GM21515 (cell line): Measurements from ENCODE around the gene C1QTNF8.

Experiments
- ATAC-seq: cut with Tn5 transposase; IDR thresholded peaks from one replicate; pipeline ENCODE4 v1.9.1; 2021; ENCODE audit not compliant: unreplicated experiment

C1QTNF8 gene

DNA sequence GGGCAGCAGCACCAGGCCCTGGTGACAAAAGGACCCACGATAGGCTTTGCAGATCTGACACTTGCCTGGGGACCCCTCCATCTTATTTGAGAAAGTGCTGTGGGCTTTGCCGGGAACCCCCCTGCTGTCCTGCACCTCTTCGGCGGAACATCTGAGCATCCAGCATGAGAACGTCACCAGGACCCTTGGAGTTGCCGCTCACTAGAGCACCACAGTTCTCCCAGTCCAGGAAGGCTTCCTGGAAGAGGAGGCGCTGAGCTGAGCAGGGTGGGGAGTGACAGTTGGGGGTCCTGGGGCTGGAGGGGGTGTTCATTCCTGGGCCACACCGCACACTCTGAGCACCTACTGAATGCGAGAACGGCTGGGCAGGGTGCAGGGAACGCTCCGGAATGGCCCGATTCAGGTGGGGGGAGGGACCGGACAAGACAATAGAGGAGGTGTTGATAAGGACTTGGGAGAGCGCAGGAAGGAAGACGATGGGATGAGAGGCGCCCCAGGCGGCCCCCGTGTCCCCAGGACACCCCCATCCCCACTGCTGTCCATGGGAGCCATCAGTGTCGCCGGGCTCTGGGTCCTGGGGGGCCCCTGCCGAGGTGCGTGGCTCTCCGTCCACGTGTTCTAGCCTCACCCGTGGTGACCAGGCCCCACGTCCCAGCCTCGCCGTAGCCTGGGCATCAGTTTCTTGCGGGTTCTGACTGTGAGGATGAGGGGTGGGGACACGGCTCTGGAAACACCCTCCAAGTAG lies 32.1 kb upstream of the C1QTNF8 start:
- no peak for ATAC-seq

DNA sequence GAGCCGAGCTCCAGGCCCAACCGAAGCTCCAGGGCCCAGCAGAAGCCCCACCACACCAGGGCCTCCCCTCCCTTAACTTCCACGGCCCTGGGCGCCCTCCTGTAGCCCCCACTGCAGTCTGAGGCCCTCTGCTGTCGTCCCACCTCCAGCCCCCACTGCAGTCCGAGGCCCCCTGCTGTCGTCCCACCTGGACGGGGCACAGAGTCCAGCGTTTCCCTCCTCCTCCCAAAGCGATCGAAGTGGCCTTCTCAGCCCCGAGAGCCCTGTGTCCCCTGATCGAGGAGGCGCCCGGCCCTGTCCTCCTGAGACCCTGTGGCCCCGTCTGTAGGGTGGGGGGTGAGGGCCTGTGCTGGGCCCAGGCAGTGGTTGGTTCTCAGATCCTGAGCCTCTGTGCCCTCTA lies 31.1 kb upstream of the C1QTNF8 start:
- ATAC-seq: no peak

GRCh38 chr16:1126586-1126985 lies 30.5 kb upstream of the C1QTNF8 start:
- ATAC-seq: no peak

DNA sequence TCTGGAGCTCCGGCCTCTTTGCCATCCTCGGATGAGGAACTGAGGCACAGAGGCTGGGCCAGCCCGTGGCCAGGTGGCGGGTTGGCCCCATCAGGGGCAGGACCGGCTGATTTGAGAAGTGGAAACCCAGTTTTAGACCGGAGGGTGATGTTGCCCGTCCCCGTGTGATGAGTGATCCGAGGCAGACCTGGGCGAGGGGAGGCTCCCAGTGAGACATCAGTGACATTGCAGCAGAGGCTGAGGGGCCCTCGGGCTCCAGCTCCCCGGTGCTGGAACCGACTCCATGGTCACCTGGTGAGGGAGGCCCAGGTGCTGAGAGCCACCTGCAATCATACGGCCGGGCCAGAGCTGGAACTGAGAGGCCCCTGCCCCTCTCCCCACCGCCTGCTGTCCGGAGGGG lies 30.0 kb upstream of the C1QTNF8 start:
- ATAC-seq: no peak

DNA sequence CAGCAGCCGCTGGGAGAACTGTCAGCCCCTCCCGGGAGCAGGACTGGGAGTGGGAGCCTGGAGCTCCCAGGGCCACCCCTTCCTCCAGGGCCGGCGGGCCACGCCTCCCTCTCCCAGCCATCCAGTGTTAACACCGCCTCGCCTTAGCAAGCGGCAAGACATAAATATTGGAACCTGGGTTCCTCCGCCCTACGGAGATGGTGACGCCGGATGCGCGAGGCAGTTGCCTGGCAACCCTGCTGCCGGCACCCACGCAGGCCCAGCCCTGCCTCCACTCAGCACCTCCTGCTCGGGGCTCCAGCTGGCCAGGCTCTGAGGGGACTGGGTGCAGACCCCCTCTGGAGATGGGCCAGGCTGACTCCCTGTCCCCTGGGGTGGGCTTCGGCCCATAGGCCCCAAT lies 29.4 kb upstream of the C1QTNF8 start:
- ATAC-seq: no peak

- ATAC-seq: no peak
Observed at GRCh38 chr16:1124795-1125194, 28.8 kb upstream of the C1QTNF8 start.

- ATAC-seq: no peak
Observed at GRCh38 chr16:1124291-1124690, 28.2 kb upstream of the C1QTNF8 start.

GRCh38 chr16:1123525-1124230 lies 27.6 kb upstream of the C1QTNF8 start:
- ATAC-seq: no peak

DNA sequence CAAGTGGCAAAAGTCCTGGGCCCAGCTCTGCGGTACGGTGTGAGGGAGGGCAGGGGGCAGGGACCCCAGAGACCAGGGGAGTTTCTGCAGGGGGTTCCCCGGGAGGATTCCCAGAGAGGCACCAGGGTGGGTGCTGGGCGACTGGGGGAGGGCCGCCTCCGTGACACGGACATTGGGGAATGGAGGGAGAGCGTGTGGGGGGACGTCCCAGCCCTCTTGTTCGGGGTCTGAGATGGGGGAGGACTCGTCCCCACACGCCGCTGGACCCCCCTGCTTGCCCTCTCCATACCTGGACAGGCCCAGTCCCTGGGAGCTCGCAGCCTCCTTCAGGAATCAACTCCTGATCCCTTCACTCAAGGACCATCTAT lies 26.3 kb upstream of the C1QTNF8 start:
- ATAC-seq: no peak

DNA sequence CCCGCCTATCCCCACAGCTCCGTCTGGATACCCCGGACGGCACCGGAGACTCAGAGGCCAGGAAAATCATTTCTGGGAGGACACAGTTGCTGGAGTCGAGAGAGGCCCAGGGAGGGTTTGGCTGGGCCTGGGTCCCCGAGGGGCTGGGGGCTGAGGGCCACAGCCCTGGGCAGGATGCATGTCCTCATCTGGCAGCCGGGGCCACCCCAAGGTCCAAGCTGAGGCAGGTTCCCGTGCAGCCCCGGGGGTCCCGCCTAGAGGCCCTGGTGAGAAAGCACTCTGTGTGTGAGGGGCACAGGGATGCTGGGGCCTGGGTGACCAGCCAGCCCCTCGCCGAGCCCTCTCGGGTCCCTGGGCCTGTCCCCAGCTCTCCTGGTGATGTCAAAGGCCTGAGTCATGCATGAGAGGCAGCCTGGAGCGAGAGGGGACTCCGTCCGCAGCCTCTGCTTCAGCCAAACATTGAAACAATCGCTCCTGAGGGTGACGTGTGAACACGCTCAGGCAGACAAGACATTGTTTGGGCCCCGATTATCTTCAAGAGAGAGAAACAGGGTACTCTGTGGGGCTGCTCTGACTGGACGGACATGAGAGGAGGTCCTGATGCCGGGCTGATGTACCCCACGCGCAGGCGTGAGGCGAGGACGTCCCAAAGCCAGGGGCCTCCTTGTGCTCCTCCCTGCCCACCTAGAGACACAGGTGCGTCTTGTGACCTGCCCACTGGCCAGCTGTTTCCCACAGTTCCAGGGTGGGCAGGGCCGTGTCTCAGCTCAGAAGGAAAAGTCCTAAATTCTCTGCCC lies 25.8 kb upstream of the C1QTNF8 start:
- ATAC-seq: no peak

GRCh38 chr16:1121009-1121408 lies 25.0 kb upstream of the C1QTNF8 start:
- no peak for ATAC-seq

GRCh38 chr16:1120577-1120941 lies 24.5 kb upstream of the C1QTNF8 start:
- ATAC-seq: no peak

DNA sequence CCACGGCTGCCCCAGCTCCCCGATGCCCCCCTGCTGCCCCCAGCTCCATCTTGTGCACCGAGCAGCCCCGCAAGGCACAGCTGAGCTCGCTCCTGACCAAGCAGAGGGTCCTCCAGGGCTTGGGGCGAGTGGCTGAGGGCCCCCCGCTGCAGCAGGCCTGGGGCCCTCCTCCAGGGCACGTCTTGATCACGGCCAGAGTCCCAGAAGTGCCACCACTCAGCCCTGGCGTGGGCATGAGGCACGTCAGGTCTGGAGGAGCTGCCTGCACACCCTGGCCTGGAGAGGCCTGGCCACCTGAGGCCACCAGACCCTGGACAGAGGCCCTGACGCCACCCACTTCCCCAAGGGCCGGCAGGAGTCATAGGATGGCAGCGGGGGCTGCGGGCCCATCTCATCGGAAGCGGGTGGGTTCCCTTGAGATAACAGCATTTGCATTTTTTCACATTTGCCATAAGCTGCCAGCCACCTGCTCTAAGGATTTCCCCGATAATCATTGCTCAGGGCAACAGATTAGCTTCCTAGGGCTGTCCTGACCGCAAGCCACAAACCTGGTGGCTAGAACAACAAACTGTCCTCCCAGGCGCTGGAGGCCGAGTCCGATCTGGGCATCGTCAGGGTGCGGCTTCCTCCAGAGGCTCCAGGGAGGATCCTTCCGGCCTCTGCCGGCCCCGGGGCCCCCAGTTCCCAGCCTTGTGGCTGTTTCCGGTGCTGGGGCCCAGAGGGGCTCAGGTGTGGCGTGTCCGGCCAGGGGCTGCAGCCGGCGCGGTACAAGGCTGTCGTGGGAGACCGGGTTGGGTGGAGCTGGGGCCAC lies 23.9 kb upstream of the C1QTNF8 start:
- ATAC-seq: no peak

DNA sequence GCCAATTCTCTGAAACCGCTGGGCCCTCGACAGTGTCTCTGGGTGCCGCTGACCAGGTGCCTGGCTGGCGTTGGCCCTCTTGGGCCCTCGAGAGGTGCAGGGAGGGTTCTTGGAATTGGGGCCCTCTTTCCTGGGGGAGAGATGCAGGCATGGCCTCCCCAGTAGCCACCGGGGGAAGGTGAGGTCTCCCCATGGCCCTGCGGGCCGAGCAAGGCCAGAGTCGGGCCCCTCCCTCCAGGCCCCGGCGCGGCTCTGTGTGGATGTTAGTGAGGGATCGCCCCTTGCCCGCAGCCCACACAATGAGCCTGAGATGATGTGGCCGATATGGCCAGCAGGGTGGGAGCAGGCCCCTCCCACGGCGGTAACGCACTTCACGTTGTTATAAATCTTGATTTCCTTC lies 23.1 kb upstream of the C1QTNF8 start:
- no peak for ATAC-seq

- ATAC-seq: no peak
Observed at GRCh38 chr16:1117926-1118325, 21.9 kb upstream of the C1QTNF8 start.

GRCh38 chr16:1117176-1117900 lies 21.3 kb upstream of the C1QTNF8 start:
- ATAC-seq: no peak

DNA sequence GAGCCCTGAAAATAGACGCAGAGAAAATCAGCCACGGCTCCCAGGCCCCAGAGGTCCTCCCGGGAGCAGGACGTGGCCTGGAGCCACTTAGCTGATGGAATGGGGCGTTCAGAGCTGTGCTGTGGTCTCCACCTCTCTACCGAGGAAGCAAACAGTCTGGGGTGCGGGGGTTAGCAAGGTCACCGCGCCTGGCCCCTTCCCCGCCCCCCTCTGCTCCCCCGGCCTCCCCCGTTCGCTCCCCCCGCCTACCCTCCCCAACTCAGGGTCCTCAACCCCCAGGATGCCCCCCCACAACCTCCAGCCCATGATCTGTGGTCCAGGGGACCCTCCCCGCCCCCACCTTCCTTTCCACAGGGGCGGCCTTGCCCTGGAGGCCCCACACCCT lies 20.6 kb upstream of the C1QTNF8 start:
- ATAC-seq: no peak

DNA sequence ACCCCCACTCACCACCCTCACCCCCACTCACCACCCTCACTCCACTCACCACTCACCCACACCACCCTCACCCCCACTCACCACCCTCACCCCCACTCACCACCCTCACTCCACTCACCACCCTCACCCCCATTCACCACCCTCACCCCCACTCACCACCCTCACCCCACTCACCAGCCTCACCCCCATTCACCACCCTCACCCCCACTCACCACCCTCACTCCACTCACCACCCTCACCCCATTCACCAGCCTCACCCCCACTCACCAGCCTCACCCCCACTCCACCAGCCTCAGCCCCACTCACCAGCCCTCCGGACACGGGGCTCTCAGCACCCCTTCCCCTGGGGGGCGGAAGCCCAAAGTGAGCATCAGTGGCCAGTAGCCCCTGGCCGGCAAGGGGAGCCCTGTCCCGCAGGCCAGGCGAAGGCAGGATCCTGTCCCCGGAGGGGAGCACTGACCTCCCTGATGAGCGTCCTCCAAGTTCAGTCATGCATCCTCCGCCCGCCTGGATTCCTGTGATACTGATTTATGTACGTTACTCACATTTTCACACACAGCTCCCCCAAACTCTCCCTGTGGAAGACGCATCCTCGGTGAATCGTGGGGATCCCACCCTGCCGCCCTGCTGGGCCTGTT lies 18.0 kb upstream of the C1QTNF8 start:
- ATAC-seq: no peak

DNA sequence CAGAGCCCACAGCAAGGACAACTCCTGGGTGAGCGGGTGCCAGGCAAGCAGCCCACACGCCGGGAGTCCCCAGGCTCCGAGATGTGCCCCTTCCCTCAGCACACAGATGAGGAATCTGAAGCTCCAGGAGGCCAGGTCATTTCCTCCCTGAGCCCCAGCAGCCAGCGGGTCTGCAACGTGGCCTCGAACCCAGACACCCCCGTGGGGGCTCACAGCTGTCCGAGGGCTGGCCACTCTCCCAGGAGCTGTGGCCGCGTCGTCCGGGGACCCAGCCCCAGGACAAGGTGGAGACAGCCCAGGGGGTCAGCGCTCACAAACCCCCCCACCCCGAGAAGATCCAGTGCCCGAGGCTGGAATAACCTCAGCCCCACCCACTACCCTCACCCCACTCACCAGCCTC lies 17.4 kb upstream of the C1QTNF8 start:
- no peak for ATAC-seq

- ATAC-seq: no peak
Observed at GRCh38 chr16:1112506-1113184, 16.6 kb upstream of the C1QTNF8 start.
